ENCODE data around the gene EXOSC7.

GRCh38 chr3:45034612-45035252, 58.7 kb downstream of the EXOSC7 start:
- TF ChIP-seq, protein P1, sequence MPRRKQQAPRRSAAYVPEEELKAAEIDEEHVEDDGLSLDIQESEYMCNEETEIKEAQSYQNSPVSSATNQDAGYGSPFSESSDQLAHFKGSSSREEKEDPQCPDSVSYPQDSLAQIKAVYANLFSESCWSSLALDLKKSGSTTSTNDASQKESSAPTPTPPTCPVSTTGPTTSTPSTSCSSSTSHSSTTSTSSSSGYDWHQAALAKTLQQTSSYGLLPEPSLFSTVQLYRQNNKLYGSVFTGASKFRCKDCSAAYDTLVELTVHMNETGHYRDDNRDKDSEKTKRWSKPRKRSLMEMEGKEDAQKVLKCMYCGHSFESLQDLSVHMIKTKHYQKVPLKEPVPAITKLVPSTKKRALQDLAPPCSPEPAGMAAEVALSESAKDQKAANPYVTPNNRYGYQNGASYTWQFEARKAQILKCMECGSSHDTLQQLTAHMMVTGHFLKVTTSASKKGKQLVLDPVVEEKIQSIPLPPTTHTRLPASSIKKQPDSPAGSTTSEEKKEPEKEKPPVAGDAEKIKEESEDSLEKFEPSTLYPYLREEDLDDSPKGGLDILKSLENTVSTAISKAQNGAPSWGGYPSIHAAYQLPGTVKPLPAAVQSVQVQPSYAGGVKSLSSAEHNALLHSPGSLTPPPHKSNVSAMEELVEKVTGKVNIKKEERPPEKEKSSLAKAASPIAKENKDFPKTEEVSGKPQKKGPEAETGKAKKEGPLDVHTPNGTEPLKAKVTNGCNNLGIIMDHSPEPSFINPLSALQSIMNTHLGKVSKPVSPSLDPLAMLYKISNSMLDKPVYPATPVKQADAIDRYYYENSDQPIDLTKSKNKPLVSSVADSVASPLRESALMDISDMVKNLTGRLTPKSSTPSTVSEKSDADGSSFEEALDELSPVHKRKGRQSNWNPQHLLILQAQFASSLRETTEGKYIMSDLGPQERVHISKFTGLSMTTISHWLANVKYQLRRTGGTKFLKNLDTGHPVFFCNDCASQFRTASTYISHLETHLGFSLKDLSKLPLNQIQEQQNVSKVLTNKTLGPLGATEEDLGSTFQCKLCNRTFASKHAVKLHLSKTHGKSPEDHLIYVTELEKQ (CRISPR knock-in tag; IDR thresholded peaks at IDR 0.05): no peak
- TF ChIP-seq, protein P2, sequence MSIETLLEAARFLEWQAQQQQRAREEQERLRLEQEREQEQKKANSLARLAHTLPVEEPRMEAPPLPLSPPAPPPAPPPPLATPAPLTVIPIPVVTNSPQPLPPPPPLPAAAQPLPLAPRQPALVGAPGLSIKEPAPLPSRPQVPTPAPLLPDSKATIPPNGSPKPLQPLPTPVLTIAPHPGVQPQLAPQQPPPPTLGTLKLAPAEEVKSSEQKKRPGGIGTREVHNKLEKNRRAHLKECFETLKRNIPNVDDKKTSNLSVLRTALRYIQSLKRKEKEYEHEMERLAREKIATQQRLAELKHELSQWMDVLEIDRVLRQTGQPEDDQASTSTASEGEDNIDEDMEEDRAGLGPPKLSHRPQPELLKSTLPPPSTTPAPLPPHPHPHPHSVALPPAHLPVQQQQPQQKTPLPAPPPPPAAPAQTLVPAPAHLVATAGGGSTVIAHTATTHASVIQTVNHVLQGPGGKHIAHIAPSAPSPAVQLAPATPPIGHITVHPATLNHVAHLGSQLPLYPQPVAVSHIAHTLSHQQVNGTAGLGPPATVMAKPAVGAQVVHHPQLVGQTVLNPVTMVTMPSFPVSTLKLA (conservative IDR thresholded peaks at IDR 0.05): no peak
- TF ChIP-seq CREBBP (IDR thresholded peaks at IDR 0.05; ENCODE audit: low read depth, low read length): no peak
- TF ChIP-seq TCFL5 (CRISPR knock-in tag; conservative IDR thresholded peaks at IDR 0.05): no peak
- TF ChIP-seq, protein P3, sequence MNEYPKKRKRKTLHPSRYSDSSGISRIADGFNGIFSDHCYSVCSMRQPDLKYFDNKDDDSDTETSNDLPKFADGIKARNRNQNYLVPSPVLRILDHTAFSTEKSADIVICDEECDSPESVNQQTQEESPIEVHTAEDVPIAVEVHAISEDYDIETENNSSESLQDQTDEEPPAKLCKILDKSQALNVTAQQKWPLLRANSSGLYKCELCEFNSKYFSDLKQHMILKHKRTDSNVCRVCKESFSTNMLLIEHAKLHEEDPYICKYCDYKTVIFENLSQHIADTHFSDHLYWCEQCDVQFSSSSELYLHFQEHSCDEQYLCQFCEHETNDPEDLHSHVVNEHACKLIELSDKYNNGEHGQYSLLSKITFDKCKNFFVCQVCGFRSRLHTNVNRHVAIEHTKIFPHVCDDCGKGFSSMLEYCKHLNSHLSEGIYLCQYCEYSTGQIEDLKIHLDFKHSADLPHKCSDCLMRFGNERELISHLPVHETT (CRISPR knock-in tag; conservative IDR thresholded peaks at IDR 0.05 in 1 of 2, IDR thresholded peaks at IDR 0.05 in 1 of 2): no peak
- TF ChIP-seq REST (IDR thresholded peaks at IDR 0.05; ENCODE audit: borderline replicate concordance): no peak
- no peak for TF ChIP-seq REST (CRISPR knock-in tag; IDR thresholded peaks at IDR 0.05; ENCODE audit: low read depth)
- TF ChIP-seq SOX6 (IDR thresholded peaks at IDR 0.05): no peak
- peak; percentile 41; the same call in 1 of the 2 replicates for TF ChIP-seq EGR1 (conservative IDR thresholded peaks at IDR 0.05)
- TF ChIP-seq FIP1L1 (IDR thresholded peaks at IDR 0.05; ENCODE audit: low read depth, low read length, poor library complexity, severe bottlenecking): no peak

All from K562 (cell line).